AG04449 (cell line): ENCODE data around the gene CARS2.
A peak's percentile ranks its signal among the peaks of the same experiment; 100 is the strongest.

Experiments used
- CTCF ChIA-PET: fragments of 350-600 bp; formaldehyde crosslinking; extraction: SDS; loops from one replicate; lab custom pipeline; 2021; ENCODE audit warnings: antibody characterized with exemption; lab: Yijun Ruan, JAX
- POLR2A ChIA-PET: fragments of 400-600, 350-600 bp; formaldehyde crosslinking; extraction: SDS; loops from one replicate; lab custom pipeline; 2020; ENCODE audit warnings: antibody characterized with exemption, inconsistent platforms; lab: Yijun Ruan, JAX
- DNase-seq: peaks from one replicate; pipeline ENCODE4 v3.0.0-alpha.2; 2010; ENCODE audit warnings: low read depth, low spot score
- H3K4me3 ChIP-seq: 2 replicates; pipeline ENCODE4 v1.5.1; 2011; ENCODE audit warnings: low read depth, mild to moderate bottlenecking, control low read depth, low read length
- TF ChIP-seq, protein P1 (sequence below): IDR thresholded peaks from one replicate; pipeline ENCODE4 v1.5.1; 2011; ENCODE audit warnings: mild to moderate bottlenecking, moderate library complexity, low read length, control low read depth, inconsistent platforms; ENCODE audit not compliant: insufficient read depth; ENCODE audit errors: missing control alignments

The CARS2 gene

DNA sequence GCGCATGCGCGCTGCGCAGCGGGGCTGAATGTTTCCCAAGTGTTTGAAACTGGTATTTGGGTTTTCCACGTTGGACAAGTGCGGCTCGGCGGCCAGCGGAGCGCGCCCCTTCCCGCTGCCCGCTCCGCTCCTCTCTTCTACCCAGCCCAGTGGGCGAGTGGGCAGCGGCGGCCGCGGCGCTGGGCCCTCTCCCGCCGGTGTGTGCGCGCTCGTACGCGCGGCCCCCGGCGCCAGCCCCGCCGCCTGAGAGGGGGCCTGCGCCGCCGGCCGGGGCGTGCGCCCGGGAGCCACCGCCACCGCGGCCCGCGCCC, 7.7 kb upstream of the CARS2 start, which contains the start of gene ING1:
Gene ING1, plus strand, starts transcription at position 59 of the 311 bp plus-strand sequence. CDS start 450 bp downstream, outside the sequence.
- POLR2A ChIA-PET: no interaction called here
- no peak for DNase-seq

DNA sequence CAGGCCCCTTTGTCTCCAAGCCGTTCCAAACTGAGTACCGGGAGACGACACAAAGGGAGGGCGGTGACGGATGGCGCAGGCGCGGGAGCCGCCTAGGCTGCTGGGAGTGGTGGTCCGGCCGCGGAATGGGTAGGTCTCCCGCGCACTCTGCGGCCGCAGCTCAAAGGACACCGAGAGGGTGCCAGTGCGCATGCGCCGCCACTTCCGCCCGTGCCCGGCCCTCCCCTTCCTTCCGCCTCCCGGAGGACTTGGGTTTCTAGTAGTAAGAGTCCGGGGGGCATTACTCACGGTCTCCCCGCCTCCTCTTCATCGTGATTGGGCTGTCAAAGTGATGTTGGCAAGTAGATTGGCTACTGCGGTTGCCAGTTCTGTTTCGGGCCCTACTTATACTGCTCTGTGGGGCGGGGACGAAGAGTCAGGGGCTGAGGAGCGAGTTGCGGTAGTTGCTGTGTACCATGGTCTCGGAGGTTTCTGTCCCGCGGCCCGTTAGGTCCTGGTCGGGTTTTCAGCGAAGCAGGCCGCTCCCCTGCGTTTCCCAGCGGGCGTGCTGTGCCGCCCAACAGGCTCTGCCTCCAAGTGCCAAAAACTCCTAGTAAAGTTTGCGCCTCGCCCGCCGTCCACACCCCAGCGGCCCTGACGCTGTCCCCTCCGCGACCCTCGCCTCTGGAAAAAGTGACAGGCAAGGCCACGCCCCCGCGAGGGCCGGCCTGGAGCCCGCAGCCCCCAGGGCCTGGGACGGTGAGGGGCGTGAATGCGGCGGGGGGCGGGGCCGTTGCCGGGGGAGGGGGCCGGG, 7.1 kb upstream of the CARS2 start:
- ChIA-PET CTCF (interaction anchor here (0.6 kb wide), 1 partner anchor 301 kb away, joined by 3 read pairs; no protein-coding TSS in a partner anchor), POLR2A (interaction anchor here (0.6 to 1.6 kb wide), 7 partner anchors 11 to 210 kb away, joined by 3 to 8 read pairs (median 3); partner anchors contain the start of genes ANKRD10 and NAXD)
- peak overlapping the region; percentile 92 for H3K4me3 ChIP-seq
- DNase-seq: peak; percentile 99
- TF ChIP-seq, protein P1, sequence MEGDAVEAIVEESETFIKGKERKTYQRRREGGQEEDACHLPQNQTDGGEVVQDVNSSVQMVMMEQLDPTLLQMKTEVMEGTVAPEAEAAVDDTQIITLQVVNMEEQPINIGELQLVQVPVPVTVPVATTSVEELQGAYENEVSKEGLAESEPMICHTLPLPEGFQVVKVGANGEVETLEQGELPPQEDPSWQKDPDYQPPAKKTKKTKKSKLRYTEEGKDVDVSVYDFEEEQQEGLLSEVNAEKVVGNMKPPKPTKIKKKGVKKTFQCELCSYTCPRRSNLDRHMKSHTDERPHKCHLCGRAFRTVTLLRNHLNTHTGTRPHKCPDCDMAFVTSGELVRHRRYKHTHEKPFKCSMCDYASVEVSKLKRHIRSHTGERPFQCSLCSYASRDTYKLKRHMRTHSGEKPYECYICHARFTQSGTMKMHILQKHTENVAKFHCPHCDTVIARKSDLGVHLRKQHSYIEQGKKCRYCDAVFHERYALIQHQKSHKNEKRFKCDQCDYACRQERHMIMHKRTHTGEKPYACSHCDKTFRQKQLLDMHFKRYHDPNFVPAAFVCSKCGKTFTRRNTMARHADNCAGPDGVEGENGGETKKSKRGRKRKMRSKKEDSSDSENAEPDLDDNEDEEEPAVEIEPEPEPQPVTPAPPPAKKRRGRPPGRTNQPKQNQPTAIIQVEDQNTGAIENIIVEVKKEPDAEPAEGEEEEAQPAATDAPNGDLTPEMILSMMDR: no peak

More for the DNA sequence above, 7.7 kb upstream of the CARS2 start, which contains the start of gene ING1:
- CTCF ChIA-PET: no interaction called here
- TF ChIP-seq, protein P1: no peak
- H3K4me3 ChIP-seq: peak within 1 kb of the TSS; percentile 92

DNA sequence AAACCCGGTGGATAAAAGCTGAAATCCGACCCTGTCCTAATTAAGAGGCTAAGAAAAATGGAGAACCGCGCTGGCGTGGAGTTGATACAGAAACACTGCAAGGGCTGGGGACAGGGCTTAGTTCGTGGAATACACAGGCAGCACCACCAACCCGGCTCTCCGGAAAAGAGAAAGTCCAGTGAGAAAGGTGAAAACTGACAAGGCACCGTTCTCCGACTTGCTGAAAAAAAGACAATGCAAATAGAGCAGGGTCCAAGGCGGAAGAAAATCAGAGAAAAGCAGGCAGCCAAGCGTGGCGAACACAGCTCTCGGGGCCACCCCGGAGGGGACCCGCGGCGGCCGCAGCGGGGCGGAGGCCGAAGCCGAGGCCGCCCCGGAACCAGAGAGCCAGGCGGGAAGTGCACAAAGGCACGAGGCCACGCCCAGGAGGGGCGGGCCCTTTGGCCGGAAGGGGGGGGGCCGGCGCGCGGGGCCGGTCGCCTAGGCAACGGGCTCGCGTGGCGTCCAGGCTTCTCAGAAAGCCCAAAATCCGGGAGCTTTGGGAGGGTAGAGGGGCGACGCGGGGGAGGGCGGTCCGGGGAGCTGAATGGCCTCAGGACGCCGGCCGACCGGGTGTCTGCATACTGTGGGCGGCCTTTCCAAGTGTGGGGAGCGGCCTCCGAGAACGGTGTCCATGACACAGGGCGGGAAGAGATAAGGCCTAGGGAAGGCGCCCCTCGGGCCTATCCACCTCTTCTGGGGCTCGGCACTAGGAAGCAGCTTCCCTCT, 6.3 kb upstream of the CARS2 start:
- no peak for DNase-seq
- POLR2A ChIA-PET: interaction anchor here (0.6 to 1.6 kb wide), 8 partner anchors 10 to 209 kb away, joined by 3 to 8 read pairs (median 3); partner anchors contain the start of genes ANKRD10 and NAXD
- H3K4me3 ChIP-seq: peak overlapping the region; percentile 88
- CTCF ChIA-PET: interaction anchor here (0.6 to 1.2 kb wide), 2 partner anchors 256 to 302 kb away, joined by 3 read pairs; no protein-coding TSS in a partner anchor
- TF ChIP-seq, protein P1: no peak

DNA sequence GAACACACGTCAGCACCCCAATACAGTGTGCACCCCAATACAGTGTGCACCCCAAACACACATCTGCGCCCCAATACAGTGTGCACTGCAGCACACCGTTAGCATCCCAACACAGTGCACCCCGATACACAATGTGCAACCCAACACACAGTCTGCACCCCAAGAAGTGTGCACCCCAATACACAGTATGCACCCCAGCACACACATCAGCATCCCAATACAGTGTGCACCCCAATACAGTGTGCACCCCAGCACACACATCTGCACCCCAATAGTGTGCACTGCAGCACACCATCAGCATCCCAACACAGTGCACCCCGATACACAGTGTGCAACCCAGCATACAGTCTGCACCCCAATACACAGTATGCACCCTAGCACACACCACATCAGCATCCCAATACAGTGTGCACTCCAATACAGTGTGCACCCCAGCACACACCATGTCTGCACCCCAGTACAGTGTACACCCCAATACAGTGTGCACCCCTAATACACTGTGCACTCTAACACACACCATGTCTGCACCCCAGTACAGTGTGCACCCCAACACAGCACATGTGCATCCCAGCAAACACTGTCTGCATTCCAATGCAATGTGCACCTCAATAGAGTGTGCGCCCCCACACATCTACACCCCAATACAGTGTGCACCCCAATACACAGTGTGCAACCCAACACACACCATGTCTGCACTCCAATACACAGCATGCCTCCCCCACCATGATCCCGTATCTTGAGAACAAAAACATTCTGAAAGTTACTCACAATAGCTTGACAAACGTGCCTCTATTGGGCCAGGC, 855 bp upstream of the CARS2 start:
- no peak for DNase-seq
- H3K4me3 ChIP-seq: peak overlapping the region; percentile 77
- TF ChIP-seq, protein P1: no peak
- CTCF ChIA-PET: interaction anchor here (1.8 kb wide), 1 partner anchor 164 kb away, joined by 4 read pairs; no protein-coding TSS in a partner anchor
- POLR2A ChIA-PET: interaction anchor here (2.3 kb wide), 1 partner anchor 8 kb away, joined by 19 read pairs; no protein-coding TSS in a partner anchor

DNA sequence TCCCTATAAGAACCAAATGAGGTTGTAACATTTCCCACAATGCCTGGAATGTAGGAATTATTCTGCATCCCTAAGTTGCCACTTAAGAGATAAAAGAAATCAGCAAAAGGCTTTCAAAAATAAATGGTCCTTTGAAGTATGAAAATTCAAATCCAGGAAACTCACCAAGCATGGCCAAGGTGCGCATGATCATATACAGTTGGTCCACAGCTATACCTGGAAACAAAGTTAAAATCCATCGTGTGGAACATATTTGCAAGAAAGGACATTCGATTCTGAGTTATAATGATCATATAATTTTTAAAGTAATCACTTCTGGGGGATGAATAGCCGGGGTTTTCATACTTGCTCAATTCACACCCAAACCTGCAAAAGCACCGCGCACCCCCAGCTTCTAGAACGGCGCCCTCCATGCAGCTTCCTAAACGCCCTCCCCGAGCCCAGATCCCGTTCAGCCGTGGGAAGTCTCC, 525 bp downstream of the CARS2 start:
- TF ChIP-seq, protein P1: no peak
- POLR2A ChIA-PET: interaction anchor here (1.2 to 2.3 kb wide), 2 partner anchors 10 to 94 kb away, joined by 5 to 19 read pairs; no protein-coding TSS in a partner anchor
- CTCF ChIA-PET: interaction anchor here (1.1 to 1.8 kb wide), 2 partner anchors 20 to 166 kb away, joined by 3 to 4 read pairs; no protein-coding TSS in a partner anchor
- peak overlapping the region; percentile 77 for H3K4me3 ChIP-seq
- no peak for DNase-seq
